ENCODE data around the gene CHCHD6.

The CHCHD6 gene

GRCh38 chr3:126699011-126699410 lies 5.0 kb upstream of the CHCHD6 start:
- no peak overlapping the region for H2BK5ac ChIP-seq (ENCODE audit: low read length)
- no peak overlapping the region for H3K23ac ChIP-seq (ENCODE audit: low read depth, low read length, poor library complexity)
- WGBS, 2 donors (ENCODE audit: extremely low coverage in 2 of 2, insufficient read length in 2 of 2, insufficient replicate concordance in 1 of 2): no CpG with 5 or more reads among the region's 7 CpGs
- no peak overlapping the region for H3K4ac ChIP-seq (ENCODE audit: low read length)
- H3K4me3 ChIP-seq (ENCODE audit: low read length in 2 of 2): no peak overlapping the region
- H3K14ac ChIP-seq (ENCODE audit: low read length): no peak overlapping the region
- H3K9me3 ChIP-seq (replicated peaks in 1 of 2; ENCODE audit: control insufficient read depth in 2 of 2, insufficient read depth in 1 of 2, low read depth in 1 of 2, low read length in 2 of 2): peaks cover 0 to 4% of the 10 kb centered on the region in 2 donors
- no peak overlapping the region for H2BK15ac ChIP-seq (ENCODE audit: low read length)
- no peak for DNase-seq (ENCODE audit: low spot score)
- H3K9ac ChIP-seq (ENCODE audit: low read depth, low read length, poor library complexity): no peak overlapping the region
- H2BK12ac ChIP-seq (ENCODE audit: low read length): no peak overlapping the region
- H3K4me1 ChIP-seq (ENCODE audit: control insufficient read depth in 2 of 2, insufficient read depth in 1 of 2, low read depth in 1 of 2, low read length in 2 of 2): peaks cover 0 to 4% of the 10 kb centered on the region in 2 donors
- no peaks in the 10 kb centered on the region for H3K79me1 ChIP-seq (ENCODE audit: low read depth, low read length)
- peaks cover 0 to 8% (median 5%) of the 10 kb centered on the region in 3 experiments for H3K27me3 ChIP-seq (ENCODE audit: control insufficient read depth in 3 of 3, insufficient read depth in 3 of 3, low read depth in 1 of 3, low read length in 3 of 3)
- H4K8ac ChIP-seq (ENCODE audit: low read depth, low read length): no peak overlapping the region
- H3K27ac ChIP-seq (replicated peaks; ENCODE audit: low read length): no peak overlapping the region
- no peaks in the 10 kb centered on the region for H3K36me3 ChIP-seq (replicated peaks in 1 of 2; ENCODE audit: control insufficient read depth in 2 of 2, insufficient read depth in 2 of 2, low read length in 2 of 2)
- no peak overlapping the region for H3K18ac ChIP-seq (ENCODE audit: low read length)
- H2BK120ac ChIP-seq (ENCODE audit: low read depth, low read length): no peak overlapping the region
- H2AK5ac ChIP-seq (ENCODE audit: low read depth, low read length): no peak overlapping the region
- no peak overlapping the region for H3K4me2 ChIP-seq (ENCODE audit: insufficient read depth, low read length, poor library complexity, severe bottlenecking)
- H4K91ac ChIP-seq (ENCODE audit: low read depth, low read length, poor library complexity): no peak overlapping the region
- no peak overlapping the region for H2AFZ ChIP-seq (ENCODE audit: low read length)

GRCh38 chr3:126704494-126705214 lies 614 bp downstream of the CHCHD6 start:
- H3K4me1 ChIP-seq (ENCODE audit: control insufficient read depth in 2 of 2, insufficient read depth in 1 of 2, low read depth in 1 of 2, low read length in 2 of 2): peaks cover 5 to 10% of the 10 kb centered on the region in 2 donors
- H3K79me1 ChIP-seq (ENCODE audit: low read depth, low read length): peaks cover 8% of the 10 kb centered on the region
- no peak overlapping the region for H3K4ac ChIP-seq (ENCODE audit: low read length)
- no peak overlapping the region for H4K8ac ChIP-seq (ENCODE audit: low read depth, low read length)
- H3K14ac ChIP-seq (ENCODE audit: low read length): peak overlapping the region; percentile 1
- no peak overlapping the region for H2BK5ac ChIP-seq (ENCODE audit: low read length)
- peak overlapping the region; percentile 95 for H3K9ac ChIP-seq (ENCODE audit: low read depth, low read length, poor library complexity)
- peaks cover 0 to 4% of the 10 kb centered on the region in 2 donors for H3K9me3 ChIP-seq (replicated peaks in 1 of 2; ENCODE audit: control insufficient read depth in 2 of 2, insufficient read depth in 1 of 2, low read depth in 1 of 2, low read length in 2 of 2)
- peak overlapping the region; percentile 6 for H3K23ac ChIP-seq (ENCODE audit: low read depth, low read length, poor library complexity)
- peaks cover 0 to 16% (median 0%) of the 10 kb centered on the region in 3 experiments for H3K27me3 ChIP-seq (ENCODE audit: control insufficient read depth in 3 of 3, insufficient read depth in 3 of 3, low read depth in 1 of 3, low read length in 3 of 3)
- peak overlapping the region; percentile 10 for H2AK5ac ChIP-seq (ENCODE audit: low read depth, low read length)
- H2BK15ac ChIP-seq (ENCODE audit: low read length): peak overlapping the region; percentile 35
- no CpG with 5 or more reads among the region's 44 CpGs for WGBS, 2 donors (ENCODE audit: extremely low coverage in 2 of 2, insufficient read length in 2 of 2, insufficient replicate concordance in 1 of 2)
- H3K18ac ChIP-seq (ENCODE audit: low read length): peak overlapping the region; percentile 90
- H2AFZ ChIP-seq (ENCODE audit: low read length): peak overlapping the region; percentile 97
- DNase-seq (ENCODE audit: low spot score): no peak
- peak overlapping the region; percentile 14 for H2BK120ac ChIP-seq (ENCODE audit: low read depth, low read length)
- H3K4me2 ChIP-seq (ENCODE audit: insufficient read depth, low read length, poor library complexity, severe bottlenecking): peak overlapping the region; percentile 95
- H3K36me3 ChIP-seq (replicated peaks in 1 of 2; ENCODE audit: control insufficient read depth in 2 of 2, insufficient read depth in 2 of 2, low read length in 2 of 2): peaks cover 0 to 9% of the 10 kb centered on the region in 2 donors
- peak overlapping the region; percentile 83 to 94 for H3K4me3 ChIP-seq (ENCODE audit: low read length in 2 of 2)
- no peak overlapping the region for H2BK12ac ChIP-seq (ENCODE audit: low read length)
- H4K91ac ChIP-seq (ENCODE audit: low read depth, low read length, poor library complexity): no peak overlapping the region
- no peak overlapping the region for H3K27ac ChIP-seq (replicated peaks; ENCODE audit: low read length)

- Histone ChIP-seq H3K23ac (ENCODE audit: low read depth, low read length, poor library complexity) (no peak overlapping the region), H2BK5ac (ENCODE audit: low read length) (no peak overlapping the region), H3K14ac (ENCODE audit: low read length) (no peak overlapping the region), H3K27me3 (ENCODE audit: control insufficient read depth in 3 of 3, insufficient read depth in 3 of 3, low read depth in 1 of 3, low read length in 3 of 3) (peaks cover 0 to 16% (median 0%) of the 10 kb centered on the region in 3 experiments), H3K79me1 (ENCODE audit: low read depth, low read length) (peaks cover 8% of the 10 kb centered on the region), H3K9ac (ENCODE audit: low read depth, low read length, poor library complexity) (no peak overlapping the region), H4K91ac (ENCODE audit: low read depth, low read length, poor library complexity) (no peak overlapping the region), H3K27ac (replicated peaks; ENCODE audit: low read length) (no peak overlapping the region), H2BK12ac (ENCODE audit: low read length) (no peak overlapping the region), H4K8ac (ENCODE audit: low read depth, low read length) (no peak overlapping the region), H2BK15ac (ENCODE audit: low read length) (no peak overlapping the region), H3K36me3 (replicated peaks in 1 of 2; ENCODE audit: control insufficient read depth in 2 of 2, insufficient read depth in 2 of 2, low read length in 2 of 2) (peaks cover 0 to 9% of the 10 kb centered on the region in 2 donors), H2BK120ac (ENCODE audit: low read depth, low read length) (no peak overlapping the region), H3K4me3 (ENCODE audit: low read length in 2 of 2) (no peak overlapping the region), H3K9me3 (replicated peaks in 1 of 2; ENCODE audit: control insufficient read depth in 2 of 2, insufficient read depth in 1 of 2, low read depth in 1 of 2, low read length in 2 of 2) (no peaks in the 10 kb centered on the region), H3K18ac (ENCODE audit: low read length) (no peak overlapping the region), H2AFZ (ENCODE audit: low read length) (no peak overlapping the region), H3K4me2 (ENCODE audit: insufficient read depth, low read length, poor library complexity, severe bottlenecking) (no peak overlapping the region), H3K4me1 (ENCODE audit: control insufficient read depth in 2 of 2, insufficient read depth in 1 of 2, low read depth in 1 of 2, low read length in 2 of 2) (peaks cover 5 to 10% of the 10 kb centered on the region in 2 donors), H2AK5ac (ENCODE audit: low read depth, low read length) (no peak overlapping the region), H3K4ac (ENCODE audit: low read length) (no peak overlapping the region)
- no peak for DNase-seq (ENCODE audit: low spot score)
- WGBS, 2 donors (ENCODE audit: extremely low coverage in 2 of 2, insufficient read length in 2 of 2, insufficient replicate concordance in 1 of 2): no CpG with 5 or more reads among the region's 3 CpGs
Measured at GRCh38 chr3:126706631-126707030, 2.6 kb downstream of the CHCHD6 start.

- no peak overlapping the region for H4K91ac ChIP-seq (ENCODE audit: low read depth, low read length, poor library complexity)
- no peak overlapping the region for H2AK5ac ChIP-seq (ENCODE audit: low read depth, low read length)
- no peak overlapping the region for H2BK12ac ChIP-seq (ENCODE audit: low read length)
- H3K79me1 ChIP-seq (ENCODE audit: low read depth, low read length): peaks cover 10% of the 10 kb centered on the region
- H2AFZ ChIP-seq (ENCODE audit: low read length): no peak overlapping the region
- no peaks in the 10 kb centered on the region for H3K9me3 ChIP-seq (replicated peaks in 1 of 2; ENCODE audit: control insufficient read depth in 2 of 2, insufficient read depth in 1 of 2, low read depth in 1 of 2, low read length in 2 of 2)
- DNase-seq (ENCODE audit: low spot score): no peak
- H2BK120ac ChIP-seq (ENCODE audit: low read depth, low read length): no peak overlapping the region
- H2BK15ac ChIP-seq (ENCODE audit: low read length): no peak overlapping the region
- no peak overlapping the region for H3K4me3 ChIP-seq (ENCODE audit: low read length in 2 of 2)
- H2BK5ac ChIP-seq (ENCODE audit: low read length): no peak overlapping the region
- H3K23ac ChIP-seq (ENCODE audit: low read depth, low read length, poor library complexity): no peak overlapping the region
- no peaks in the 10 kb centered on the region for H3K27me3 ChIP-seq (ENCODE audit: control insufficient read depth in 3 of 3, insufficient read depth in 3 of 3, low read depth in 1 of 3, low read length in 3 of 3)
- no peak overlapping the region for H3K9ac ChIP-seq (ENCODE audit: low read depth, low read length, poor library complexity)
- H3K4me1 ChIP-seq (ENCODE audit: control insufficient read depth in 2 of 2, insufficient read depth in 1 of 2, low read depth in 1 of 2, low read length in 2 of 2): peaks cover 0 to 3% of the 10 kb centered on the region in 2 donors
- H3K27ac ChIP-seq (replicated peaks; ENCODE audit: low read length): no peak overlapping the region
- H3K4me2 ChIP-seq (ENCODE audit: insufficient read depth, low read length, poor library complexity, severe bottlenecking): no peak overlapping the region
- H3K18ac ChIP-seq (ENCODE audit: low read length): no peak overlapping the region
- H3K14ac ChIP-seq (ENCODE audit: low read length): no peak overlapping the region
- H3K4ac ChIP-seq (ENCODE audit: low read length): no peak overlapping the region
- WGBS, 2 donors (ENCODE audit: extremely low coverage in 2 of 2, insufficient read length in 2 of 2, insufficient replicate concordance in 1 of 2): no CpG with 5 or more reads among the region's 8 CpGs
- H3K36me3 ChIP-seq (replicated peaks in 1 of 2; ENCODE audit: control insufficient read depth in 2 of 2, insufficient read depth in 2 of 2, low read length in 2 of 2): peaks cover 0 to 9% of the 10 kb centered on the region in 2 donors
- H4K8ac ChIP-seq (ENCODE audit: low read depth, low read length): no peak overlapping the region
Measured at GRCh38 chr3:126711121-126711760, 7.2 kb downstream of the CHCHD6 start.
